MM.1S (cell line): ENCODE data around the gene HCAR2.

Experiments used
- DNase-seq: peaks from one replicate; pipeline ENCODE4 v3.0.0-alpha.2; 2015
- H2AFZ ChIP-seq: fragments of 300-600 bp; sonication (generic); 2 replicates; pipeline ENCODE4 v1.6.0; 2016; ENCODE audit warnings: antibody characterized with exemption, low read length
- H3F3A ChIP-seq: fragments of 300-600 bp; sonication (generic); 2 replicates; pipeline ENCODE4 v1.6.1; 2016; ENCODE audit warnings: mild to moderate bottlenecking, antibody characterized with exemption, low read length, moderate library complexity, mixed read lengths; ENCODE audit not compliant: insufficient read depth
- H3K27ac ChIP-seq: fragments of 300-600 bp; sonication (generic); 2 replicates; pipeline ENCODE4 v1.5.1; 2016; ENCODE audit warnings: mild to moderate bottlenecking, low read length
- H3K27me3 ChIP-seq: fragments of 300-600 bp; sonication (generic); replicated peaks from 2 replicates; pipeline ENCODE4 v1.6.0; 2016; ENCODE audit warnings: low read length; ENCODE audit not compliant: insufficient read depth
- H3K36me3 ChIP-seq: fragments of 300-600 bp; sonication (generic); replicated peaks from 2 replicates; pipeline ENCODE4 v1.6.1; 2016; ENCODE audit warnings: mild to moderate bottlenecking, low read length, mixed read lengths; ENCODE audit not compliant: insufficient read depth
- H3K4me1 ChIP-seq: fragments of 300-600 bp; sonication (generic); 2 replicates; pipeline ENCODE4 v1.6.1; 2016; ENCODE audit warnings: low read length, mixed read lengths
- H3K4me2 ChIP-seq: fragments of 300-600 bp; sonication (generic); 2 replicates; pipeline ENCODE4 v1.6.0; 2016; ENCODE audit warnings: low read depth, low read length
- H3K4me3 ChIP-seq: fragments of 300-600 bp; sonication (generic); 2 replicates; pipeline ENCODE4 v1.5.1; 2016; ENCODE audit warnings: low read length, mixed read lengths
- H3K79me2 ChIP-seq: fragments of 300-600 bp; sonication (generic); 2 replicates; pipeline ENCODE4 v1.6.1; 2016; ENCODE audit warnings: mixed run types, low read length, mixed read lengths
- H3K9ac ChIP-seq: fragments of 300-600 bp; sonication (generic); 2 replicates; pipeline ENCODE4 v1.6.1; 2016; ENCODE audit warnings: low read length, mixed read lengths
- H3K9me2 ChIP-seq: fragments of 300-600 bp; sonication (generic); replicated peaks from 2 replicates; pipeline ENCODE4 v1.6.1; 2016; ENCODE audit warnings: mild to moderate bottlenecking, low read length, mixed read lengths; ENCODE audit not compliant: insufficient read depth
- H3K9me3 ChIP-seq: fragments of 300-600 bp; sonication (generic); replicated peaks from 2 replicates; pipeline ENCODE4 v1.6.1; 2016; ENCODE audit warnings: mild to moderate bottlenecking, low read length, mixed read lengths; ENCODE audit not compliant: insufficient read depth
- H4K20me1 ChIP-seq: fragments of 300-600 bp; sonication (generic); 2 replicates; pipeline ENCODE4 v1.6.1; 2016; ENCODE audit warnings: mild to moderate bottlenecking, low read length, moderate library complexity, mixed read lengths; ENCODE audit not compliant: insufficient read depth
- EZH2 ChIP-seq: fragments of 300-600 bp; sonication (generic); optimal IDR thresholded peaks from 2 replicates; pipeline ENCODE3; 2017; ENCODE audit warnings: low read depth, mild to moderate bottlenecking, antibody characterized with exemption, low read length, mixed read lengths
- EZH2phosphoT487 ChIP-seq: fragments of 300-600 bp; sonication (generic); IDR thresholded peaks from 2 replicates; pipeline ENCODE4 v1.6.1; 2018; ENCODE audit warnings: antibody characterized with exemption, low read length
- TF ChIP-seq, protein P1 (sequence below): fragments of 300-600 bp; sonication (generic); IDR thresholded peaks from 2 replicates; pipeline ENCODE4 v1.5.1; 2016; ENCODE audit warnings: antibody characterized with exemption, low read length, mixed read lengths

The HCAR2 gene

DNA sequence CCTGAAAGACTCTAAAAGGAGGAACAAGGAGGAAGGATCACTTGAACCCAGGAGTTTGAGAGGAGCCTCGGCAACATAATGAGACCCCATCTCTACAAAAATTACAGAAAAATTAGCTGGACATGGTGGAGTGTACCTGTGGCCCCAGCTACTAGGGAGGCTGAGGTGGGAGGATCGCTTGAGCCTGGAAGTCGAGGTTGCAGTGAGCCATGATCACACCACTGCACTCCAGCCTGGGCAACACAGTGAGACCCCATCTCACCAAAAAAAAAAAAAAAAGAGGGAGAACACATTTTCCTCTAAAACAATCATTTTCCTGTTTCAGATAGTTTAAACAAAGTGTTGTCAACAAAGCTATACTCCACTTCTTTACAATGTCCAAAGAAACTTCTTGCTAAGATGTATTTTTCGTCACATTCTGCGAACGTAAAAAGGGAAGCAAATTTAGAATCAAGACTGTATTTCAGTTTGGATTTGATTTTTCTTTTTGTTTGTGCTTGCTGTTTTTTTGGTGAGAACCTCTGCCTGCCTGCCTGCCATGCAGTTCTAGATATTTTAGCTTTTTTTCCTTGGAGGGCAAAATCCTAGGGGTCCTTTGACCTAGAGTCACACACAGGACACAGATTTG, 22.4 kb upstream of the HCAR2 start:
- H3K4me2 ChIP-seq: no peak overlapping the region
- H3F3A ChIP-seq: no peaks in the 10 kb centered on the region
- H3K79me2 ChIP-seq: no peaks in the 10 kb centered on the region
- TF ChIP-seq EZH2phosphoT487 (no peak), EZH2 (no peak)
- TF ChIP-seq, protein P1, sequence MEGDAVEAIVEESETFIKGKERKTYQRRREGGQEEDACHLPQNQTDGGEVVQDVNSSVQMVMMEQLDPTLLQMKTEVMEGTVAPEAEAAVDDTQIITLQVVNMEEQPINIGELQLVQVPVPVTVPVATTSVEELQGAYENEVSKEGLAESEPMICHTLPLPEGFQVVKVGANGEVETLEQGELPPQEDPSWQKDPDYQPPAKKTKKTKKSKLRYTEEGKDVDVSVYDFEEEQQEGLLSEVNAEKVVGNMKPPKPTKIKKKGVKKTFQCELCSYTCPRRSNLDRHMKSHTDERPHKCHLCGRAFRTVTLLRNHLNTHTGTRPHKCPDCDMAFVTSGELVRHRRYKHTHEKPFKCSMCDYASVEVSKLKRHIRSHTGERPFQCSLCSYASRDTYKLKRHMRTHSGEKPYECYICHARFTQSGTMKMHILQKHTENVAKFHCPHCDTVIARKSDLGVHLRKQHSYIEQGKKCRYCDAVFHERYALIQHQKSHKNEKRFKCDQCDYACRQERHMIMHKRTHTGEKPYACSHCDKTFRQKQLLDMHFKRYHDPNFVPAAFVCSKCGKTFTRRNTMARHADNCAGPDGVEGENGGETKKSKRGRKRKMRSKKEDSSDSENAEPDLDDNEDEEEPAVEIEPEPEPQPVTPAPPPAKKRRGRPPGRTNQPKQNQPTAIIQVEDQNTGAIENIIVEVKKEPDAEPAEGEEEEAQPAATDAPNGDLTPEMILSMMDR: no peak
- no peak overlapping the region for H3K27ac ChIP-seq
- no peaks in the 10 kb centered on the region for H4K20me1 ChIP-seq
- no peak overlapping the region for H3K9ac ChIP-seq
- no peaks in the 10 kb centered on the region for H3K4me1 ChIP-seq
- H3K9me2 ChIP-seq: no peaks in the 10 kb centered on the region
- no peak overlapping the region for H2AFZ ChIP-seq
- DNase-seq: no peak
- H3K4me3 ChIP-seq: no peak overlapping the region
- H3K27me3 ChIP-seq: no peaks in the 10 kb centered on the region
- no peaks in the 10 kb centered on the region for H3K9me3 ChIP-seq
- no peaks in the 10 kb centered on the region for H3K36me3 ChIP-seq

DNA sequence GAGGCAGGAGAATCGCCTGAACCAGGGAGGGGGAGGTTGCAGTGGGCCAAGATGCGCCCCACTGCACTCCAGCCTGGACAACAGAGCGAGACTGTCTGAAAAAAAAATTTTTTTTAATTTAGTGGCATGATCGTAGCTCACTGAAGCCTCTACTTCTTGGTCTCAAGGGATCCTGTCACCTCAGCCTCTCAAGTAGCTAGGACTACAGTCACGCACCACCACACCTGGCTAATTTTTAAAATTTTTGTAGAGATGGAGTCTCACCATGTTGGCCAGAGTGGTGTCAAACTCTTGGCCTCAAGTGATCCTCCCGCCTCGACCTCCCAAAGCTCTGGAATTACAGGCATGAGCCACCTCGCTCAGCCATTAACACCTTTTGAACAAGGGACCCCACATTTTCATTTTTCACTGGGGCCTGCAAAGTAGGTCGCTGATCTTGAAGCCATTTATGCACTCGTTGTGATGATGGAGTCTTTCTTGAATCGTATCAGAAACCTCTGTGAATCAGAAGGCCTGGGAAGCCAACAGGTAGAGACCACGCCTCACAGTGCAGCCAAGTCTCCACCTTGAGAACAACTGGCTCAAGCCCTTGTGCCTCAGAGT, 21.6 kb upstream of the HCAR2 start:
- H4K20me1 ChIP-seq: no peaks in the 10 kb centered on the region
- no peak for TF ChIP-seq EZH2phosphoT487
- TF ChIP-seq, protein P1: no peak
- no peak for DNase-seq
- H3K36me3 ChIP-seq: no peaks in the 10 kb centered on the region
- no peak overlapping the region for H3K4me3 ChIP-seq
- no peaks in the 10 kb centered on the region for H3K9me2 ChIP-seq
- H3K4me1 ChIP-seq: no peaks in the 10 kb centered on the region
- H2AFZ ChIP-seq: no peak overlapping the region
- no peaks in the 10 kb centered on the region for H3K27me3 ChIP-seq
- no peaks in the 10 kb centered on the region for H3K9me3 ChIP-seq
- H3K79me2 ChIP-seq: no peaks in the 10 kb centered on the region
- no peak overlapping the region for H3K9ac ChIP-seq
- no peak overlapping the region for H3K27ac ChIP-seq
- no peak overlapping the region for H3K4me2 ChIP-seq
- H3F3A ChIP-seq: peaks cover 3% of the 10 kb centered on the region; the same call in 1 of the 2 replicates

DNA sequence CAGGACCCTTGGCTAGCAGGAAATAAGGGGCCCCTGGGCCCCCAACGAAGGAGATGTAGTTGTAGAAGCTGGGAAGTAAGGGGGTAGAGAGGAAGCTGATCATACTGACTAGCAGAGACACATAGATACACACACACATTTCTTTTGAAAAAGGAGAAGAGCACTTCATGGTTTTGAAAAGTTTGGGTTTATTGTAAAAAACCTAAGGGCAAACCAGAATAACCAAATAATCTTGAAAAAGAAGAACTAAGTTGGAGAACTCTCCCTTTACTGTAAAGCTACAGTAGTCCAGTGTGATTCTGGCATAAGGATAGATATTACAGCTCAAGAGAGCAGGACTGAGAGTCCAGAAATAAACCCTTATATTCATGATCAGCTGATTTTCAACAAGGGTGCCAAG, 19.2 kb upstream of the HCAR2 start:
- TF ChIP-seq EZH2phosphoT487: no peak
- TF ChIP-seq EZH2: no peak
- TF ChIP-seq, protein P1: no peak
- Histone ChIP-seq H3K4me1 (no peaks in the 10 kb centered on the region), H3K9ac (no peak overlapping the region)

More for the DNA sequence above, 19.2 kb upstream of the HCAR2 start:
- Histone ChIP-seq H2AFZ (no peak overlapping the region), H3K36me3 (no peaks in the 10 kb centered on the region), H3K79me2 (no peaks in the 10 kb centered on the region), H4K20me1 (no peaks in the 10 kb centered on the region), H3K9me2 (no peaks in the 10 kb centered on the region), H3F3A (peaks cover 3% of the 10 kb centered on the region; the same call in 1 of the 2 replicates), H3K27ac (no peak overlapping the region), H3K27me3 (no peaks in the 10 kb centered on the region), H3K4me2 (no peak overlapping the region), H3K9me3 (no peaks in the 10 kb centered on the region), H3K4me3 (no peak overlapping the region)
- no peak for DNase-seq
